Measurements from ENCODE around the gene UBE2D3. TPM values are rescaled to one million over a fixed set of nuclear protein-coding genes. Genes with fewer than 3 reads are reported as not detected.

Gene UBE2D3
- polyA plus RNA-seq, 3 donors = 299 to 315 (median 302) TPM

- DNase-seq (ENCODE audit: low read depth in 3 of 3, low spot score in 2 of 3) = no peak
Observed at GRCh38 chr4:102799816-102800215, 27.5 kb downstream of the UBE2D3 start.

GRCh38 chr4:102794999-102795398, 32.4 kb downstream of the UBE2D3 start:
- no peak for DNase-seq (ENCODE audit: low read depth in 3 of 3, low spot score in 2 of 3)

- no peak for DNase-seq (ENCODE audit: low read depth in 3 of 3, low spot score in 2 of 3)
Observed at GRCh38 chr4:102792361-102792936, 34.9 kb downstream of the UBE2D3 start.

GRCh38 chr4:102791318-102791835, 36.0 kb downstream of the UBE2D3 start:
- no peak for DNase-seq (ENCODE audit: low read depth in 3 of 3, low spot score in 2 of 3)

GRCh38 chr4:102789317-102789717, 38.0 kb downstream of the UBE2D3 start:
- no peak for DNase-seq (ENCODE audit: low read depth in 3 of 3, low spot score in 2 of 3)

GRCh38 chr4:102787944-102788343, 39.4 kb downstream of the UBE2D3 start:
- no peak for DNase-seq (ENCODE audit: low read depth in 3 of 3, low spot score in 2 of 3)

- DNase-seq (ENCODE audit: low read depth in 3 of 3, low spot score in 2 of 3) = no peak
Observed at GRCh38 chr4:102787096-102787881, 40.1 kb downstream of the UBE2D3 start.

GRCh38 chr4:102786279-102786678, 41.1 kb downstream of the UBE2D3 start:
- DNase-seq (ENCODE audit: low read depth in 3 of 3, low spot score in 2 of 3) = no peak

- DNase-seq (ENCODE audit: low read depth in 3 of 3, low spot score in 2 of 3) = no peak
Observed at GRCh38 chr4:102783006-102783405, 44.3 kb downstream of the UBE2D3 start.

- DNase-seq (ENCODE audit: low read depth in 3 of 3, low spot score in 2 of 3) = no peak
Observed at GRCh38 chr4:102781570-102781969, 45.8 kb downstream of the UBE2D3 start.

- DNase-seq (ENCODE audit: low read depth in 3 of 3, low spot score in 2 of 3) = no peak
Observed at GRCh38 chr4:102780476-102781144, 46.7 kb downstream of the UBE2D3 start.

- no peak for DNase-seq (ENCODE audit: low read depth in 3 of 3, low spot score in 2 of 3)
Observed at GRCh38 chr4:102779204-102779603, 48.1 kb downstream of the UBE2D3 start.

GRCh38 chr4:102778720-102779119, 48.6 kb downstream of the UBE2D3 start:
- no peak for DNase-seq (ENCODE audit: low read depth in 3 of 3, low spot score in 2 of 3)

GRCh38 chr4:102775805-102776204, 51.5 kb downstream of the UBE2D3 start:
- no peak for DNase-seq (ENCODE audit: low read depth in 3 of 3, low spot score in 2 of 3)

- DNase-seq (ENCODE audit: low read depth in 3 of 3, low spot score in 2 of 3) = no peak
Observed at GRCh38 chr4:102774254-102774653, 53.1 kb downstream of the UBE2D3 start.

- no peak for DNase-seq (ENCODE audit: low read depth in 3 of 3, low spot score in 2 of 3)
Observed at GRCh38 chr4:102772738-102773340, 54.5 kb downstream of the UBE2D3 start.

GRCh38 chr4:102764901-102765300, 62.5 kb downstream of the UBE2D3 start:
- DNase-seq (ENCODE audit: low read depth in 3 of 3, low spot score in 2 of 3) = no peak

GRCh38 chr4:102761906-102762305, 65.4 kb downstream of the UBE2D3 start:
- DNase-seq (ENCODE audit: low read depth in 3 of 3, low spot score in 2 of 3) = no peak

GRCh38 chr4:102761296-102761701, 66.1 kb downstream of the UBE2D3 start:
- DNase-seq (ENCODE audit: low read depth in 3 of 3, low spot score in 2 of 3) = peak in 2 of 3 donors; percentile 23 to 45

GRCh38 chr4:102760645-102761295, 66.6 kb downstream of the UBE2D3 start, which contains the start of gene MANBA:
MANBA (minus strand) TSS chr4:102760968; CDS start chr4:102760894, 74 bp downstream.
- peak; percentile 48 to 71 (median 60) for DNase-seq (ENCODE audit: low read depth in 3 of 3, low spot score in 2 of 3)

All from right renal cortex interstitium (tissue), 3 donors.